ENCODE data around the gene CREB5. TPM values are rescaled to one million over a fixed set of nuclear protein-coding genes. Genes with fewer than 3 reads are reported as not detected.

Gene CREB5
- total and polyA plus RNA-seq, 2 of the 13 experiments (the other 11 are each of a cell fraction or from before 2014, with no cell fraction given): 0.38 to 0.71 TPM

DNA sequence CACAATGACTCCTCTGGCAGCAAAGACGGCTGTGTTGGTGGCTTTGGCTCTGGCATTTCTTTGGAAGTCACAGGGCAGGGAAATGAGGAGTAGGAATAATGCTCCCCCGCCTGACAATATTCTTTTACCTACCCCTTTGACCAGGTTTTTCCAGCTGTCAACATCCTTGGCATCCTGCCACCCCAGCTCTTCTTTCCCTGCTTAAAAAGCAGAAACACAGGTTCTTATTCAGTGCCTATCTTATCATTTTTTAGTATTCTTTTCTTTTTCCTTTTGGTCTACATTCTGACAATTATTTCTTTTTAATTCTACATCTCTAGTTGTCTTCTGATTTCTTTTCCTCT, 97.7 kb downstream of the CREB5 start:
- no TSS peak for BruUV-seq (replicated peaks)

More for the DNA sequence above, 97.7 kb downstream of the CREB5 start:
- in situ Hi-C loops (cut with HindIII; ENCODE audit: extremely low pct_ligation_motif_present, low pct_unique_long_range_greater_than_20kb): no loop called here
- Histone ChIP-seq H3K4me1 (ENCODE audit: insufficient read depth, low read length) (no peaks in the 10 kb centered on the region), H3K4me3 (replicated peaks in 1 of 3; ENCODE audit: insufficient read depth in 1 of 3, low read depth in 2 of 3, low read length in 3 of 3) (no peak overlapping the region), H3K36me3 (replicated peaks in 1 of 2; ENCODE audit: control insufficient read depth in 1 of 2, insufficient read depth in 2 of 2, low read length in 2 of 2) (no peaks in the 10 kb centered on the region), H3K9ac (ENCODE audit: insufficient read depth, low read depth, low read length) (no peak overlapping the region), H3K27ac (ENCODE audit: extremely low read length, insufficient read depth, low read length) (no peak overlapping the region), H3K79me2 (ENCODE audit: insufficient read depth, low read length) (no peaks in the 10 kb centered on the region), H3K4me2 (ENCODE audit: low read depth, low read length) (no peak overlapping the region), H3K9me3 (ENCODE audit: low read length) (no peaks in the 10 kb centered on the region), H3K27me3 (ENCODE audit: control insufficient read depth in 1 of 2, insufficient read depth in 2 of 2, low read length in 2 of 2) (peaks cover 0 to 1% of the 10 kb centered on the region in 2 experiments; a peak in 1 of 5 replicates), H2AFZ (ENCODE audit: low read length) (no peak overlapping the region), H4K20me1 (ENCODE audit: insufficient read depth, low read length) (no peaks in the 10 kb centered on the region)
- DNase-seq (ENCODE audit: low spot score): no peak
- ATAC-seq: no peak
- ChIA-PET POLR2A (no interaction called here), CTCF (ENCODE audit: low intra/inter-chr PET ratio, low total read pairs) (no interaction called here)
- 27% methylated on average over 2 of the region's 2 CpGs for WGBS (ENCODE audit: low lambda C conversion rate)
- TF ChIP-seq FOXJ3 (CRISPR knock-in tag; IDR thresholded peaks at IDR 0.05; ENCODE audit: borderline replicate concordance): no peak
- TF ChIP-seq IKZF4 (CRISPR knock-in tag; IDR thresholded peaks at IDR 0.05; ENCODE audit: borderline replicate concordance, low read depth, not compliant biosample characterization): no peak
- no peak for TF ChIP-seq GTF3A (CRISPR knock-in tag; conservative IDR thresholded peaks at IDR 0.05)
- no peak for TF ChIP-seq NR1H2 (CRISPR knock-in tag; IDR thresholded peaks at IDR 0.05; ENCODE audit: borderline replicate concordance, low read depth)
- TF ChIP-seq SRSF1 (optimal IDR thresholded peaks at IDR 0.05; ENCODE audit: low read depth, low read length): no peak
- TF ChIP-seq, protein P1, sequence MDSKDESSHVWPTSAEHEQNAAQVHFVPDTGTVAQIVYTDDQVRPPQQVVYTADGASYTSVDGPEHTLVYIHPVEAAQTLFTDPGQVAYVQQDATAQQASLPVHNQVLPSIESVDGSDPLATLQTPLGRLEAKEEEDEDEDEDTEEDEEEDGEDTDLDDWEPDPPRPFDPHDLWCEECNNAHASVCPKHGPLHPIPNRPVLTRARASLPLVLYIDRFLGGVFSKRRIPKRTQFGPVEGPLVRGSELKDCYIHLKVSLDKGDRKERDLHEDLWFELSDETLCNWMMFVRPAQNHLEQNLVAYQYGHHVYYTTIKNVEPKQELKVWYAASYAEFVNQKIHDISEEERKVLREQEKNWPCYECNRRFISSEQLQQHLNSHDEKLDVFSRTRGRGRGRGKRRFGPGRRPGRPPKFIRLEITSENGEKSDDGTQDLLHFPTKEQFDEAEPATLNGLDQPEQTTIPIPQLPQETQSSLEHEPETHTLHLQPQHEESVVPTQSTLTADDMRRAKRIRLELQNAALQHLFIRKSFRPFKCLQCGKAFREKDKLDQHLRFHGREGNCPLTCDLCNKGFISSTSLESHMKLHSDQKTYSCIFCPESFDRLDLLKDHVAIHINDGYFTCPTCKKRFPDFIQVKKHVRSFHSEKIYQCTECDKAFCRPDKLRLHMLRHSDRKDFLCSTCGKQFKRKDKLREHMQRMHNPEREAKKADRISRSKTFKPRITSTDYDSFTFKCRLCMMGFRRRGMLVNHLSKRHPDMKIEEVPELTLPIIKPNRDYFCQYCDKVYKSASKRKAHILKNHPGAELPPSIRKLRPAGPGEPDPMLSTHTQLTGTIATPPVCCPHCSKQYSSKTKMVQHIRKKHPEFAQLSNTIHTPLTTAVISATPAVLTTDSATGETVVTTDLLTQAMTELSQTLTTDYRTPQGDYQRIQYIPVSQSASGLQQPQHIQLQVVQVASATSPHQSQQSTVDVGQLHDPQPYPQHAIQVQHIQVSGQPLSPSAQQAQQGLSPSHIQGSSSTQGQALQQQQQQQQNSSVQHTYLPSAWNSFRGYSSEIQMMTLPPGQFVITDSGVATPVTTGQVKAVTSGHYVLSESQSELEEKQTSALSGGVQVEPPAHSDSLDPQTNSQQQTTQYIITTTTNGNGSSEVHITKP (CRISPR knock-in tag; IDR thresholded peaks at IDR 0.05; ENCODE audit: low read depth): no peak
- TF ChIP-seq PBX2 (CRISPR knock-in tag; IDR thresholded peaks at IDR 0.05): no peak
- no peak for TF ChIP-seq DZIP1 (CRISPR knock-in tag; IDR thresholded peaks at IDR 0.05)
- TF ChIP-seq KMT2A (CRISPR knock-in tag; IDR thresholded peaks at IDR 0.05): no peak
- no peak for TF ChIP-seq TFDP2 (CRISPR knock-in tag; IDR thresholded peaks at IDR 0.05)
- no peak for FAIRE-seq
- intact Hi-C loops (cut with micrococcal nuclease; ENCODE audit: unreplicated experiment): no loop called here
